SK-N-SH (cell line): ENCODE results near the gene NDUFS8. TPM values are rescaled to one million over a fixed set of nuclear protein-coding genes. Genes with fewer than 3 reads are reported as not detected.

ENCODE experiments used
- CTCF ChIA-PET: fragments of 300-600, 350-600 bp; formaldehyde crosslinking; extraction: SDS; loops from one replicate; lab custom pipeline; 2021; lab: Yijun Ruan, JAX
- POLR2A ChIA-PET: fragments of 350-600 bp; sonication (Branson Sonifier 250); formaldehyde crosslinking; extraction: SDS; loops from one replicate; lab custom pipeline; 2020; ENCODE audit warnings: antibody characterized with exemption, inconsistent platforms; lab: Yijun Ruan, JAX
- DNase-seq: peaks from one replicate; pipeline ENCODE4 v3.0.0; 2012
- H2AFZ ChIP-seq: fragments of 200-600 bp; sonication (generic); 2 replicates; pipeline ENCODE4 v1.8.1; 2016; ENCODE audit warnings: antibody characterized with exemption, mild to moderate bottlenecking, low read depth
- H3F3A ChIP-seq: fragments of 200-600 bp; sonication (generic); replicated peaks from 2 replicates; pipeline ENCODE3; 2016; ENCODE audit warnings: antibody characterized with exemption, mild to moderate bottlenecking; ENCODE audit not compliant: insufficient read depth
- H3K27ac ChIP-seq, 2 experiments: fragments of 200-500 bp in 1 of 2; fragments of 200-600 bp in 1 of 2; sonication (Bioruptor generic) in 1 of 2; sonication (generic), shearing (Covaris generic) in 1 of 2; 2 replicates each; pipeline versions ENCODE4 v1.5.1 to v1.6.1; 2014 to 2016; ENCODE audit warnings: low read depth in 2 of 2, inconsistent platforms in 1 of 2, low read length in 1 of 2, mild to moderate bottlenecking in 1 of 2, mixed read lengths in 1 of 2
- H3K27me3 ChIP-seq: fragments of 200-600 bp; sonication (generic), shearing (Covaris generic); 2 replicates; pipeline ENCODE4 v1.6.1; 2016; ENCODE audit warnings: mixed run types; ENCODE audit not compliant: insufficient read depth
- H3K36me3 ChIP-seq, 2 experiments: fragments of 200-500 bp in 1 of 2; fragments of 200-600 bp in 1 of 2; sonication (Bioruptor generic) in 1 of 2; sonication (generic) in 1 of 2; replicated peaks in 1 of 2; 2 replicates each; pipeline versions ENCODE3 to v1.5.1; 2014 to 2016; ENCODE audit warnings: low read length in 1 of 2, mild to moderate bottlenecking in 1 of 2; ENCODE audit not compliant: insufficient read depth in 2 of 2, control insufficient read depth in 1 of 2
- H3K4me1 ChIP-seq, 2 experiments: fragments of 200-500 bp in 1 of 2; fragments of 200-600 bp in 1 of 2; sonication (Bioruptor generic) in 1 of 2; sonication (generic), shearing (Covaris generic) in 1 of 2; 2 replicates each; pipeline versions ENCODE4 v1.5.1 to v1.6.1; 2014 to 2016; ENCODE audit warnings: low read depth in 1 of 2, low read length in 1 of 2, mixed run types in 1 of 2; ENCODE audit not compliant: insufficient read depth in 2 of 2, control insufficient read depth in 1 of 2
- H3K4me2 ChIP-seq: fragments of 200-600 bp; sonication (generic), shearing (Covaris generic); 2 replicates; pipeline ENCODE4 v1.6.1; 2017; ENCODE audit warnings: mixed run types
- H3K4me3 ChIP-seq, 2 experiments: fragments of 200-500 bp in 1 of 2; fragments of 200-600 bp in 1 of 2; sonication (Bioruptor generic) in 1 of 2; sonication (generic), shearing (Covaris generic) in 1 of 2; 2 replicates each; pipeline versions ENCODE4 v1.5.1 to v1.8.1; 2014 to 2016; ENCODE audit warnings: low read depth in 2 of 2, inconsistent platforms in 1 of 2, low read length in 1 of 2, mild to moderate bottlenecking in 1 of 2, mixed read lengths in 1 of 2, moderate library complexity in 1 of 2
- H3K79me2 ChIP-seq: fragments of 200-600 bp; sonication (generic); 2 replicates; pipeline ENCODE4 v1.8.1; 2017; ENCODE audit warnings: mild to moderate bottlenecking; ENCODE audit not compliant: insufficient read depth
- H3K9ac ChIP-seq: fragments of 200-600 bp; sonication (generic); 2 replicates; pipeline ENCODE4 v1.6.1; 2017; ENCODE audit warnings: mixed run types
- H3K9me2 ChIP-seq: fragments of 200-600 bp; sonication (generic); 2 replicates; pipeline ENCODE4 v1.6.1; 2017; ENCODE audit warnings: mixed run types
- H3K9me3 ChIP-seq: fragments of 200-600 bp; sonication (generic); 2 replicates; pipeline ENCODE4 v1.6.1; 2017; ENCODE audit warnings: mixed run types, mild to moderate bottlenecking, moderate library complexity
- H4K20me1 ChIP-seq: fragments of 200-600 bp; sonication (generic); 2 replicates; pipeline ENCODE4 v1.6.1; 2017; ENCODE audit warnings: mild to moderate bottlenecking, mixed run types; ENCODE audit not compliant: insufficient read depth
- CTCF ChIP-seq: fragments of 200-600 bp; sonication (generic); IDR thresholded peaks from 2 replicates; pipeline ENCODE4 v1.6.1; 2017; ENCODE audit warnings: antibody characterized with exemption, mild to moderate bottlenecking, moderate library complexity
- ELF1 ChIP-seq: IDR thresholded peaks from 2 replicates; pipeline ENCODE4 v1.4.0; 2012
- GATA2 ChIP-seq: sonication (generic); formaldehyde crosslinking; IDR thresholded peaks from 2 replicates; pipeline ENCODE4 v1.5.0; 2020; ENCODE audit warnings: mild to moderate bottlenecking, missing genetic modification reagents
- MEF2A ChIP-seq: IDR thresholded peaks from 2 replicates; pipeline ENCODE4 v1.4.0; 2012; ENCODE audit warnings: low read depth, borderline replicate concordance
- MXI1 ChIP-seq: IDR thresholded peaks from 2 replicates; pipeline ENCODE4 v1.6.1; 2012; ENCODE audit warnings: mild to moderate bottlenecking, low read depth, low read length, improper control_type of control experiment
- PBX3 ChIP-seq: IDR thresholded peaks from 2 replicates; pipeline ENCODE4; 2012
- RCOR1 ChIP-seq: fragments of 150-350 bp; IDR thresholded peaks from 2 replicates; pipeline ENCODE4 v1.6.1; 2017; ENCODE audit warnings: antibody characterized with exemption, low read length
- REST ChIP-seq: IDR thresholded peaks from 2 replicates; pipeline ENCODE4 v1.6.1; 2012; ENCODE audit warnings: mild to moderate bottlenecking, low read depth, low read length, moderate library complexity
- SMC3 ChIP-seq: IDR thresholded peaks from 2 replicates; pipeline ENCODE4 v1.6.1; 2012; ENCODE audit warnings: low read depth, low read length, improper control_type of control experiment
- TAF1 ChIP-seq: IDR thresholded peaks from 2 replicates; pipeline ENCODE4 v1.6.1; 2012; ENCODE audit warnings: low read depth, mild to moderate bottlenecking, low read length, moderate library complexity, borderline replicate concordance
- TCF12 ChIP-seq: IDR thresholded peaks from 2 replicates; pipeline ENCODE4 v1.4.0; 2012
- USF1 ChIP-seq: IDR thresholded peaks from 2 replicates; pipeline ENCODE4 v1.4.0; 2012; ENCODE audit warnings: low read depth, borderline replicate concordance
- WGBS: methylation state at CpG from one replicate; pipeline ENCODE4 v1.1.6; 2017; ENCODE audit warnings: low lambda C conversion rate; 5-methylcytosine and 5-hydroxymethylcytosine counted together
- polyA plus RNA-seq, 3 experiments: library from polyadenylated mRNA; depleted of rRNA; stranded (reverse); fragments of >200 nt; gene quantifications; 2 replicates each; pipeline ENCODE4 v1.2.3, GENCODE V29; 2012

NDUFS8 gene
- polyA plus RNA-seq, 1 of the 3 experiments (the other 2 are of a cell fraction), result 123 TPM

- TF ChIP-seq MEF2A (no peak), SMC3 (no peak), CTCF (no peak), TCF12 (peak; percentile 74), REST (peak; percentile 26; the same call in 1 of the 2 replicates)
Observed at GRCh38 chr11:68012843-68013610, 17.5 kb upstream of the NDUFS8 start (continued).

GRCh38 chr11:68013611-68014156 is 16.8 kb upstream of the NDUFS8 start:
- Histone ChIP-seq H3K9me3 (no peaks in the 10 kb centered on the region), H2AFZ (no peak overlapping the region), H3K4me1 (peaks cover 39 to 44% of the 10 kb centered on the region in 2 experiments; a peak in 3 of 4 replicates), H3K27me3 (no peaks in the 10 kb centered on the region), H3K27ac (peak overlapping the region; percentile 80 to 96; a peak in 3 of 4 replicates), H3K4me2 (peak overlapping the region; percentile 64), H4K20me1 (no peaks in the 10 kb centered on the region), H3K36me3 (no peaks in the 10 kb centered on the region), H3K9ac (peak overlapping the region; percentile 76), H3K4me3 (no peak overlapping the region), H3K9me2 (no peaks in the 10 kb centered on the region), H3F3A (peaks cover 18% of the 10 kb centered on the region), H3K79me2 (peaks cover 18% of the 10 kb centered on the region)
- WGBS, result 76% methylated on average over 14 of the region's 14 CpGs
- TF ChIP-seq GATA2 (CRISPR knock-in tag), result no peak
- no peak for TF ChIP-seq TAF1
- TF ChIP-seq ELF1, result no peak
- TF ChIP-seq RCOR1, result no peak
- TF ChIP-seq USF1, result no peak
- no peak for TF ChIP-seq PBX3
- TF ChIP-seq MXI1, result no peak
- ChIA-PET POLR2A (no interaction called here), CTCF (interaction anchor here (1.4 kb wide), 2 partner anchors 20 to 196 kb away, joined by 3 to 4 read pairs; no protein-coding TSS in a partner anchor)
- DNase-seq, result no peak
